ENCODE measurements around the gene BEAN1. TPM values are rescaled to one million over a fixed set of nuclear protein-coding genes. Genes with fewer than 3 reads are reported as not detected.
A peak's percentile ranks its signal among the peaks of the same experiment; 100 is the strongest.

The BEAN1 gene
- total RNA-seq: 3.8 and 4.2 TPM in 2 replicates

- DNase-seq (ENCODE audit: low read depth): no peak
Observed at GRCh38 chr16:66427036-66427860, at the start of gene BEAN1. TSS of gene BEAN1 (plus strand) at chr16:66427295. CDS start at chr16:66437677, 10,382 bp downstream.

- DNase-seq (ENCODE audit: low read depth): no peak
Observed at GRCh38 chr16:66377324-66377723, 49.8 kb upstream of the BEAN1 start.

- DNase-seq (ENCODE audit: low read depth): peak; percentile 59
Observed at GRCh38 chr16:66378741-66379570, 48.1 kb upstream of the BEAN1 start.

GRCh38 chr16:66379571-66379941, 47.5 kb upstream of the BEAN1 start:
- DNase-seq (ENCODE audit: low read depth): no peak

- DNase-seq (ENCODE audit: low read depth): no peak
Observed at GRCh38 chr16:66380421-66380820, 46.7 kb upstream of the BEAN1 start.

GRCh38 chr16:66381585-66382170, 45.4 kb upstream of the BEAN1 start:
- no peak for DNase-seq (ENCODE audit: low read depth)

- peak; percentile 93 for DNase-seq (ENCODE audit: low read depth)
Observed at GRCh38 chr16:66382171-66382965, 44.7 kb upstream of the BEAN1 start.

- DNase-seq (ENCODE audit: low read depth): peak; percentile 95
Observed at GRCh38 chr16:66382966-66383299, 44.2 kb upstream of the BEAN1 start.

- no peak for DNase-seq (ENCODE audit: low read depth)
Observed at GRCh38 chr16:66383551-66383950, 43.5 kb upstream of the BEAN1 start.

GRCh38 chr16:66385415-66385814, 41.7 kb upstream of the BEAN1 start:
- no peak for DNase-seq (ENCODE audit: low read depth)

GRCh38 chr16:66386629-66387622, 40.2 kb upstream of the BEAN1 start:
- DNase-seq (ENCODE audit: low read depth): no peak

GRCh38 chr16:66387817-66388332, 39.2 kb upstream of the BEAN1 start:
- DNase-seq (ENCODE audit: low read depth): no peak

- no peak for DNase-seq (ENCODE audit: low read depth)
Observed at GRCh38 chr16:66388350-66389139, 38.5 kb upstream of the BEAN1 start.

- DNase-seq (ENCODE audit: low read depth): no peak
Observed at GRCh38 chr16:66389256-66390176, 37.6 kb upstream of the BEAN1 start.

- no peak for DNase-seq (ENCODE audit: low read depth)
Observed at GRCh38 chr16:66390346-66391108, 36.6 kb upstream of the BEAN1 start.

- no peak for DNase-seq (ENCODE audit: low read depth)
Observed at GRCh38 chr16:66391726-66392670, 35.1 kb upstream of the BEAN1 start.

All from renal cortical epithelial cell (primary cell).